Caco-2 (cell line): ENCODE measurements around the gene ALG11. TPM values are rescaled to one million over a fixed set of nuclear protein-coding genes. Genes with fewer than 3 reads are reported as not detected.
"Not testable (repeated sequence)": the region's sequence is repeated elsewhere in the genome, so short reads cannot be mapped to it uniquely, and the experiment has no call there.

Experiments used
- BruUV-seq: library from RNA; stranded (reverse); fragments of 400-500 nt; replicated peaks from 2 replicates; lab custom pipeline; 2021; lab: Mats Ljungman, UMichigan
- CTCF ChIA-PET: fragments of 300-600 bp; sonication (Branson Sonifier 250); formaldehyde crosslinking; loops from one replicate; lab custom pipeline; 2022; ENCODE audit warnings: antibody characterized with exemption; lab: Charles Lee
- POLR2A ChIA-PET: fragments of 300-600 bp; sonication (Branson Sonifier 250); formaldehyde crosslinking; loops from one replicate; lab custom pipeline; 2022; ENCODE audit warnings: antibody characterized with exemption; lab: Charles Lee
- DNase-seq, 2 experiments: peaks; one replicate each; pipeline versions ENCODE4 v3.0.0 to v3.0.0-alpha.2; 2020 to 2022
- H3K27me3 ChIP-seq: replicated peaks from 2 replicates; pipeline ENCODE4 v1.6.0; 2011; ENCODE audit warnings: low read length; ENCODE audit not compliant: control insufficient read depth, insufficient read depth
- H3K36me3 ChIP-seq: 2 replicates; pipeline ENCODE4 v1.5.1; 2011; ENCODE audit warnings: low read length; ENCODE audit not compliant: control insufficient read depth, insufficient read depth
- H3K4me1 ChIP-seq: fragments of 250-450 bp; sonication (Bioruptor Pico); 2 replicates; pipeline ENCODE4 v1.5.1; 2020; ENCODE audit warnings: mild to moderate bottlenecking
- H3K4me3 ChIP-seq: 2 replicates; pipeline ENCODE4 v1.5.1; 2011; ENCODE audit warnings: low read depth, mild to moderate bottlenecking, control low read depth, low read length
- H3K9me3 ChIP-seq: fragments of 250-450 bp; sonication (Bioruptor Pico); 2 replicates; pipeline ENCODE4 v1.5.1; 2020; ENCODE audit warnings: mild to moderate bottlenecking, moderate library complexity
- H3K27ac Mint-ChIP-seq: one replicate; pipeline ENCODE4 v1.8.0; 2022; ENCODE audit warnings: mixed read lengths; ENCODE audit not compliant: unreplicated experiment
- H3K27me3 Mint-ChIP-seq: one replicate; pipeline ENCODE4 v1.8.0; 2022; ENCODE audit warnings: mixed read lengths; ENCODE audit not compliant: insufficient read depth, unreplicated experiment
- H3K36me3 Mint-ChIP-seq: one replicate; pipeline ENCODE4 v1.8.0; 2022; ENCODE audit warnings: mild to moderate bottlenecking, mixed read lengths; ENCODE audit not compliant: insufficient read depth, unreplicated experiment
- H3K4me1 Mint-ChIP-seq: one replicate; pipeline ENCODE4 v1.8.0; 2022; ENCODE audit warnings: low read depth, mixed read lengths; ENCODE audit not compliant: unreplicated experiment
- H3K4me3 Mint-ChIP-seq: one replicate; pipeline ENCODE4 v1.8.0; 2022; ENCODE audit warnings: mild to moderate bottlenecking, moderate library complexity, mixed read lengths; ENCODE audit not compliant: unreplicated experiment
- H3K9me3 Mint-ChIP-seq: one replicate; pipeline ENCODE4 v1.8.0; 2022; ENCODE audit warnings: mixed read lengths; ENCODE audit not compliant: unreplicated experiment
- intact Hi-C: fragments of 100-400 bp; cut with micrococcal nuclease; formaldehyde crosslinking; loops from one replicate; pipeline ENCODE4 v1.10.0; 2022; ENCODE audit not compliant: unreplicated experiment
- total RNA-seq: library from RNA; stranded (reverse); gene quantifications from 2 replicates; pipeline ENCODE4 v1.2.3, GENCODE V29; 2022
- TF ChIP-seq, protein P1 (sequence below), 2 experiments: fragments of 200-600 bp in 1 of 2; IDR thresholded peaks; 1 replicate in 1 of 2; 2 replicates in 1 of 2; pipeline versions ENCODE4 v1.5.1 to v1.8.0; 2011 to 2022; ENCODE audit warnings: antibody characterized with exemption in 1 of 2, control low read depth in 1 of 2, inconsistent platforms in 1 of 2, low read depth in 1 of 2, low read length in 1 of 2, mild to moderate bottlenecking in 1 of 2, moderate library complexity in 1 of 2; ENCODE audit not compliant: insufficient read depth in 1 of 2, severe bottlenecking in 1 of 2, unreplicated experiment in 1 of 2

The ALG11 gene
- total RNA-seq, 1 experiment from 2014 or later, result 47.7 TPM

DNA sequence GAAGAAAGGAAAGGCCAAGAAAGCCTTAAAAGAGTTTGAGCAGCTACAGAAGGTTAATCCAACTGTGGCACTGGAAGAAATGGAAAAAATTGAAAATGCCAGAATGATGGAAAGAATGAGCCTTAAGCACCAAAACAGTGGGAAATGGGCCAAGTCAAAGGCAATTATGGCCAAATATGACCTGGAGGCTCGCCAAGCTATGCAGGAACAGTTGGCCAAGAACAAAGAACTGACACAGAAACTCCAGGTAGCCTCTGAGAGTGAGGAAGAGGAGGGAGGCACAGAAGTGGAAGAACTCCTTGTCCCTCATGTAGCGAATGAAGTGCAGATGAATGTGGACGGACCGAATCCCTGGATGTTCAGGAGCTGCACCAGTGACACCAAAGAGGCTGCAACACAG is 17.4 kb downstream of the ALG11 start:
- CTCF ChIA-PET, result no interaction called here
- Mint-ChIP-seq H3K9me3 (peaks cover 51% of the 10 kb centered on the region), H3K4me1 (peaks cover 15% of the 10 kb centered on the region), H3K4me3 (no peak overlapping the region), H3K27ac (no peak overlapping the region), H3K27me3 (no peaks in the 10 kb centered on the region), H3K36me3 (peaks cover 51% of the 10 kb centered on the region)
- no peaks in the 10 kb centered on the region for H3K9me3 ChIP-seq
- no TSS peak for BruUV-seq
- intact Hi-C loops, result no loop called here
- peaks cover 8% of the 10 kb centered on the region for H3K36me3 ChIP-seq
- TF ChIP-seq, protein P1, sequence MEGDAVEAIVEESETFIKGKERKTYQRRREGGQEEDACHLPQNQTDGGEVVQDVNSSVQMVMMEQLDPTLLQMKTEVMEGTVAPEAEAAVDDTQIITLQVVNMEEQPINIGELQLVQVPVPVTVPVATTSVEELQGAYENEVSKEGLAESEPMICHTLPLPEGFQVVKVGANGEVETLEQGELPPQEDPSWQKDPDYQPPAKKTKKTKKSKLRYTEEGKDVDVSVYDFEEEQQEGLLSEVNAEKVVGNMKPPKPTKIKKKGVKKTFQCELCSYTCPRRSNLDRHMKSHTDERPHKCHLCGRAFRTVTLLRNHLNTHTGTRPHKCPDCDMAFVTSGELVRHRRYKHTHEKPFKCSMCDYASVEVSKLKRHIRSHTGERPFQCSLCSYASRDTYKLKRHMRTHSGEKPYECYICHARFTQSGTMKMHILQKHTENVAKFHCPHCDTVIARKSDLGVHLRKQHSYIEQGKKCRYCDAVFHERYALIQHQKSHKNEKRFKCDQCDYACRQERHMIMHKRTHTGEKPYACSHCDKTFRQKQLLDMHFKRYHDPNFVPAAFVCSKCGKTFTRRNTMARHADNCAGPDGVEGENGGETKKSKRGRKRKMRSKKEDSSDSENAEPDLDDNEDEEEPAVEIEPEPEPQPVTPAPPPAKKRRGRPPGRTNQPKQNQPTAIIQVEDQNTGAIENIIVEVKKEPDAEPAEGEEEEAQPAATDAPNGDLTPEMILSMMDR (IDR thresholded peaks at IDR 0.05; ENCODE audit: insufficient read depth in 1 of 2, low read depth in 1 of 2, low read length in 1 of 2, severe bottlenecking in 1 of 2, unreplicated experiment in 1 of 2), result no peak
- peaks cover 14% of the 10 kb centered on the region for H3K4me1 ChIP-seq
- POLR2A ChIA-PET, result no interaction called here
- DNase-seq, result no peak
- no peak overlapping the region for H3K4me3 ChIP-seq
- no peaks in the 10 kb centered on the region for H3K27me3 ChIP-seq

DNA sequence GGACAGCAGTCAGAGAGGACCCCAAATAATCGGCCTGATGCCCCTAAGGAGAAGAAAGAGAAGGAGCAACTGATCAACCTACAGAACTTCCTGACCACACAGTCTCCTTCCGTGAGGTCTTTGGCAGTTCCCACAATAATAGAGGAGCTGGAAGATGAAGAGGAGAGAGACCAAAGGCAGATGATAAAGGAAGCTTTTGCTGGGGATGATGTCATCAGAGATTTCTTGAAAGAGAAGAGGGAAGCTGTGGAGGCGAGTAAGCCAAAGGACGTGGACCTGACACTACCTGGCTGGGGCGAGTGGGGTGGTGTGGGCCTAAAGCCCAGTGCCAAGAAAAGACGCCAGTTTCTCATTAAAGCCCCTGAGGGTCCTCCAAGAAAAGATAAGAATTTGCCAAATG is 18.2 kb downstream of the ALG11 start:
- CTCF ChIA-PET, POLR2A ChIA-PET, intact Hi-C loops, H3K4me3 Mint-ChIP-seq, BruUV-seq, H3K27ac Mint-ChIP-seq, H3K27me3 Mint-ChIP-seq, H3K36me3 ChIP-seq, H3K27me3 ChIP-seq, DNase-seq, H3K4me3 ChIP-seq, H3K9me3 ChIP-seq: not testable (repeated sequence)
- peaks cover 44% of the 10 kb centered on the region for H3K36me3 Mint-ChIP-seq
- H3K4me1 Mint-ChIP-seq, result peaks cover 17% of the 10 kb centered on the region
- H3K4me1 ChIP-seq, result peaks cover 10% of the 10 kb centered on the region
- peaks cover 46% of the 10 kb centered on the region for H3K9me3 Mint-ChIP-seq

DNA sequence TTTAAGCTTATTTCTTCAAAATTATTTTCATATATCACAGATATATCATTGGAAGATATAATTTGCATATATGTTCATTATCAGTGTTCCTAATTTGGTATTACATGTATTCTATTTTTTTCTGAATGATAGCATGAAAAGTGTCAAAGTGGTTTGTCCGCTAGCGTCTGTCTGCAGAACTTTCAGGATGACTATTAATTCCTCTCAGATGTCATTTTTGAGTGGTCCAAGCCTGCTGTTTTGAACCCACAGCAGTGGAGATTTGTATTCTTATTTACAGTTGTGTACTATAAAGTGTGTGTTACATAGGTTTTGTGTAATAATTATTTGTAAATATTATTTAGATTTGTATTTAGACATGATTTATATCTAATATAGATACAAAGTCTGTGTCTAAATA is 20.8 kb downstream of the ALG11 start:
- intact Hi-C loops, result no loop called here
- H3K4me3 ChIP-seq, result no peak overlapping the region
- no peaks in the 10 kb centered on the region for H3K9me3 ChIP-seq
- ChIA-PET CTCF (no interaction called here), POLR2A (no interaction called here)
- H3K36me3 ChIP-seq, result no peaks in the 10 kb centered on the region; the same call in 1 of the 2 replicates
- peaks cover 17% of the 10 kb centered on the region for H3K4me1 ChIP-seq
- Mint-ChIP-seq H3K9me3 (peaks cover 25% of the 10 kb centered on the region), H3K36me3 (peaks cover 25% of the 10 kb centered on the region), H3K4me3 (no peak overlapping the region), H3K27ac (no peak overlapping the region), H3K27me3 (no peaks in the 10 kb centered on the region), H3K4me1 (peaks cover 17% of the 10 kb centered on the region)
- BruUV-seq, result no TSS peak
- TF ChIP-seq, protein P1 (IDR thresholded peaks at IDR 0.05; ENCODE audit: insufficient read depth in 1 of 2, low read depth in 1 of 2, low read length in 1 of 2, severe bottlenecking in 1 of 2, unreplicated experiment in 1 of 2), result no peak
- DNase-seq, result no peak
- no peaks in the 10 kb centered on the region for H3K27me3 ChIP-seq
